Sigmoid colon (tissue), 3 donors: ENCODE results near the gene KERA.

ENCODE experiments used
- CTCF ChIP-seq, 4 experiments: fragments of 450-650 bp in 3 of 4; fragments of 200-600 bp in 1 of 4; IDR thresholded peaks; one replicate each; pipeline ENCODE4 v1.5.1; 2016 to 2019; ENCODE audit warnings: antibody characterized with exemption in 4 of 4, mild to moderate bottlenecking in 3 of 4, moderate library complexity in 2 of 4
- POLR2A ChIP-seq, 2 donors: fragments of 450-650 bp; IDR thresholded peaks; one replicate each; pipeline ENCODE4 v1.6.1; 2016; ENCODE audit warnings: antibody characterized with exemption in 2 of 2, mild to moderate bottlenecking in 2 of 2, moderate library complexity in 2 of 2

GRCh38 chr12:91009319-91009950 lies 48.4 kb downstream of the KERA start:
- TF ChIP-seq CTCF (IDR thresholded peaks at IDR 0.05) (no peak), POLR2A (IDR thresholded peaks at IDR 0.05) (no peak)
